HepG2 (cell line): Measurements from ENCODE around the gene LRRN4. TPM values are rescaled to one million over a fixed set of nuclear protein-coding genes. Genes with fewer than 3 reads are reported as not detected.

ENCODE experiments used
- AGO2 ChIP-seq: fragments of 200-400 bp; formaldehyde crosslinking; optimal IDR thresholded peaks from 2 replicates; pipeline ENCODE3; 2017; ENCODE audit warnings: mild to moderate bottlenecking, low read depth, low read length, moderate library complexity
- CENPBD1 ChIP-seq: sonication (generic); formaldehyde crosslinking; IDR thresholded peaks from 2 replicates; pipeline ENCODE4 v1.8.0; 2022; ENCODE audit warnings: missing genetic modification reagents, low read depth, mild to moderate bottlenecking, borderline replicate concordance
- DNMT3B ChIP-seq: conservative IDR thresholded peaks from 2 replicates; pipeline ENCODE4 v1.6.1; 2016; ENCODE audit warnings: missing biosample characterization, control low read depth
- FLYWCH1 ChIP-seq: sonication (generic); formaldehyde crosslinking; IDR thresholded peaks from 2 replicates; pipeline ENCODE4 v1.8.1; 2023; ENCODE audit warnings: mild to moderate bottlenecking, missing genetic modification reagents
- GMEB2 ChIP-seq: IDR thresholded peaks from 2 replicates; pipeline ENCODE4 v1.6.1; 2016; ENCODE audit warnings: missing biosample characterization, missing genetic modification reagents, low read depth
- HNF4A ChIP-seq: sonication (generic); formaldehyde crosslinking; IDR thresholded peaks from 2 replicates; pipeline ENCODE4 v1.4.0; 2020; ENCODE audit warnings: missing genetic modification reagents
- NFE2L1 ChIP-seq: sonication (generic); formaldehyde crosslinking; IDR thresholded peaks from 2 replicates; pipeline ENCODE4 v1.4.0; 2020; ENCODE audit warnings: missing genetic modification reagents, mild to moderate bottlenecking, borderline replicate concordance
- PAF1 ChIP-seq: IDR thresholded peaks from 2 replicates; pipeline ENCODE4 v1.6.1; 2016; ENCODE audit warnings: missing genetic modification reagents, missing compliant biosample characterization
- POLR2AphosphoS5 ChIP-seq: IDR thresholded peaks from 2 replicates; pipeline ENCODE4 v1.6.1; 2012; ENCODE audit warnings: low read depth, low read length
- PRDM4 ChIP-seq: sonication (generic); formaldehyde crosslinking; IDR thresholded peaks from 2 replicates; pipeline ENCODE4 v1.9.0; 2021; ENCODE audit warnings: missing genetic modification reagents, borderline replicate concordance
- RARA ChIP-seq: IDR thresholded peaks from 2 replicates; pipeline ENCODE4 v1.6.1; 2016; ENCODE audit warnings: missing genetic modification reagents, missing compliant biosample characterization
- RNF2 ChIP-seq: fragments of 450-650 bp; conservative IDR thresholded peaks from 2 replicates; pipeline ENCODE4 v1.6.1; 2016; ENCODE audit warnings: low read depth
- SMARCE1 ChIP-seq: fragments of 450-650 bp; IDR thresholded peaks from 2 replicates; pipeline ENCODE4 v1.6.1; 2017; ENCODE audit warnings: borderline replicate concordance
- polyA plus RNA-seq, 8 experiments: library from polyadenylated mRNA; depleted of rRNA in 3 of 8; stranded (reverse) in 7 of 8; unstranded in 1 of 8; fragments of >200 nt; fragmentation: Illumina TruSeq in 4 of 8; extraction: Trizol in 4 of 8; gene quantifications; 2 replicates each; pipeline versions ENCODE4 v1.2.1 to v1.2.3, GENCODE V29; 2011 to 2016; ENCODE audit warnings: low read depth in 4 of 8, missing spikeins in 1 of 8, mixed read lengths in 1 of 8; ENCODE audit not compliant: insufficient read depth in 1 of 8
- total RNA-seq, 5 experiments: library from RNA; depleted of rRNA; stranded (reverse); fragments of >200 nt; fragmentation: Illumina TruSeq; extraction: Trizol; gene quantifications; 2 replicates each; pipeline ENCODE4 v1.2.3, GENCODE V29; 2016; ENCODE audit warnings: low read depth in 1 of 5
- TF ChIP-seq, protein P1 (sequence below): sonication (generic); formaldehyde crosslinking; IDR thresholded peaks from 2 replicates; pipeline ENCODE4 v1.4.0; 2020; ENCODE audit warnings: missing genetic modification reagents, borderline replicate concordance
- TF ChIP-seq, protein P2 (sequence below): sonication (generic); formaldehyde crosslinking; IDR thresholded peaks from 2 replicates; pipeline ENCODE4 v1.5.0; 2020; ENCODE audit warnings: missing genetic modification reagents, mild to moderate bottlenecking, borderline replicate concordance
- TF ChIP-seq, protein P3 (sequence below): sonication (generic); formaldehyde crosslinking; IDR thresholded peaks from 2 replicates; pipeline ENCODE4 v1.8.0; 2022; ENCODE audit warnings: mild to moderate bottlenecking, missing genetic modification reagents

Gene LRRN4
- total and polyA plus RNA-seq, 2 of the 13 experiments (the other 11 are each of a cell fraction or from before 2014, with no cell fraction given), result 0.15 to 0.20 TPM

DNA sequence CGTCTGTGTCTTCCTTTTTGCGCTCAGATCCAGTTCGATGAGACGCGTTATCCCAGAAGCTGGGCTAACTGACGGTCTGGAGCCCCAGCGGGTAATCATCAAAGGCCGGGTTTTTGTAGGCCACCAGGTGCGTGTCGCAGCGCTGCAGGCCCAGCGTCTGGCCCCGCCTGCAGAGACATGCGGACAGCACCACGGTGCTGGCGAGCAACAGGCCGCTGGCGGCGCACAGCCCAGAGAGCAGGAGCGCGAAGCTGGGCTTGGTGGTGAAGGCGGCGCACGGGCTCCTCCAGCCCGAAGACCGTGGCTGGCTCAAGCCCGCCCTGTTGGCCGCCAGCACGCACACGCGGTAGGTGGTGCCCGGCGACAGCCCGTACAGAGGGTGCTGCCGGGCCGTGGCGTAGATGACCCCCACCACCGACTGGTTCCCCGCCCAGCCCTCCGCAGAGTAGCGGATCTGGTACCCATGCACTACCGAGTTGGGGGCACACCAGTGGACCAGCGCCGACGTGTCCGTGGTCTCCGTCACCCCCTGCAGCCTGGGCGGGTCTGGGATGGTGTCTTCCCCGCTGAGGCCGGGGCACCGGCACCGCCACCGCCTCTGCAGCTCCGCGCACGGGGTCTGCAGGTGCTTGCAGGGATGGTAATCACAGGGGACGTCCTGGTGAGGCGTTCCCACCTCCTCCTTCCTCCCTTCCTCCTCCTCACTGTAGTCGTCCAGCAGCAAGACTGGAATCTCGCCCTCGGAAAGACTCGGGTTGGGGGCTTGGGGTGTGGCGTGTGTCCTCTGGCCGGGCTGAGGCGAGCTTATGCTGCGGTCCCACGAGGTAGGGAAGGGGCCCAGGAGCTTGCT, 12.7 kb downstream of the LRRN4 start (continued):
- TF ChIP-seq, protein P1, sequence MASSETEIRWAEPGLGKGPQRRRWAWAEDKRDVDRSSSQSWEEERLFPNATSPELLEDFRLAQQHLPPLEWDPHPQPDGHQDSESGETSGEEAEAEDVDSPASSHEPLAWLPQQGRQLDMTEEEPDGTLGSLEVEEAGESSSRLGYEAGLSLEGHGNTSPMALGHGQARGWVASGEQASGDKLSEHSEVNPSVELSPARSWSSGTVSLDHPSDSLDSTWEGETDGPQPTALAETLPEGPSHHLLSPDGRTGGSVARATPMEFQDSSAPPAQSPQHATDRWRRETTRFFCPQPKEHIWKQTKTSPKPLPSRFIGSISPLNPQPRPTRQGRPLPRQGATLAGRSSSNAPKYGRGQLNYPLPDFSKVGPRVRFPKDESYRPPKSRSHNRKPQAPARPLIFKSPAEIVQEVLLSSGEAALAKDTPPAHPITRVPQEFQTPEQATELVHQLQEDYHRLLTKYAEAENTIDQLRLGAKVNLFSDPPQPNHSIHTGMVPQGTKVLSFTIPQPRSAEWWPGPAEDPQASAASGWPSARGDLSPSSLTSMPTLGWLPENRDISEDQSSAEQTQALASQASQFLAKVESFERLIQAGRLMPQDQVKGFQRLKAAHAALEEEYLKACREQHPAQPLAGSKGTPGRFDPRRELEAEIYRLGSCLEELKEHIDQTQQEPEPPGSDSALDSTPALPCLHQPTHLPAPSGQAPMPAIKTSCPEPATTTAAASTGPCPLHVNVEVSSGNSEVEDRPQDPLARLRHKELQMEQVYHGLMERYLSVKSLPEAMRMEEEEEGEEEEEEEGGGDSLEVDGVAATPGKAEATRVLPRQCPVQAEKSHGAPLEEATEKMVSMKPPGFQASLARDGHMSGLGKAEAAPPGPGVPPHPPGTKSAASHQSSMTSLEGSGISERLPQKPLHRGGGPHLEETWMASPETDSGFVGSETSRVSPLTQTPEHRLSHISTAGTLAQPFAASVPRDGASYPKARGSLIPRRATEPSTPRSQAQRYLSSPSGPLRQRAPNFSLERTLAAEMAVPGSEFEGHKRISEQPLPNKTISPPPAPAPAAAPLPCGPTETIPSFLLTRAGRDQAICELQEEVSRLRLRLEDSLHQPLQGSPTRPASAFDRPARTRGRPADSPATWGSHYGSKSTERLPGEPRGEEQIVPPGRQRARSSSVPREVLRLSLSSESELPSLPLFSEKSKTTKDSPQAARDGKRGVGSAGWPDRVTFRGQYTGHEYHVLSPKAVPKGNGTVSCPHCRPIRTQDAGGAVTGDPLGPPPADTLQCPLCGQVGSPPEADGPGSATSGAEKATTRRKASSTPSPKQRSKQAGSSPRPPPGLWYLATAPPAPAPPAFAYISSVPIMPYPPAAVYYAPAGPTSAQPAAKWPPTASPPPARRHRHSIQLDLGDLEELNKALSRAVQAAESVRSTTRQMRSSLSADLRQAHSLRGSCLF (CRISPR knock-in tag), result no peak
- TF ChIP-seq PRDM4 (no peak), PAF1 (CRISPR knock-in tag) (no peak), RARA (CRISPR knock-in tag) (no peak), HNF4A (no peak), GMEB2 (CRISPR knock-in tag) (no peak), SMARCE1 (no peak), NFE2L1 (CRISPR knock-in tag) (no peak), FLYWCH1 (CRISPR knock-in tag) (no peak), AGO2 (peak; percentile 98), CENPBD1 (CRISPR knock-in tag) (no peak), POLR2AphosphoS5 (no peak), DNMT3B (CRISPR knock-in tag) (no peak), RNF2 (no peak)
- TF ChIP-seq, protein P2, sequence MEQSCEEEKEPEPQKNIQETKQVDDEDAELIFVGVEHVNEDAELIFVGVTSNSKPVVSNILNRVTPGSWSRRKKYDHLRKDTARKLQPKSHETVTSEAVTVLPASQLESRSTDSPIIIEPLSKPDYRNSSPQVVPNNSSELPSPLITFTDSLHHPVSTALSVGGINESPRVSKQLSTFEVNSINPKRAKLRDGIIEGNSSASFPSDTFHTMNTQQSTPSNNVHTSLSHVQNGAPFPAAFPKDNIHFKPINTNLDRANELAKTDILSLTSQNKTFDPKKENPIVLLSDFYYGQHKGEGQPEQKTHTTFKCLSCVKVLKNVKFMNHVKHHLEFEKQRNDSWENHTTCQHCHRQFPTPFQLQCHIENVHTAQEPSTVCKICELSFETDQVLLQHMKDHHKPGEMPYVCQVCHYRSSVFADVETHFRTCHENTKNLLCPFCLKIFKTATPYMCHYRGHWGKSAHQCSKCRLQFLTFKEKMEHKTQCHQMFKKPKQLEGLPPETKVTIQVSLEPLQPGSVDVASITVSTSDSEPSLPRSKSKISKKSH (CRISPR knock-in tag), result 0 out of 2 replicates have a peak, but pooled peaks have one; percentile 34
- TF ChIP-seq, protein P3, sequence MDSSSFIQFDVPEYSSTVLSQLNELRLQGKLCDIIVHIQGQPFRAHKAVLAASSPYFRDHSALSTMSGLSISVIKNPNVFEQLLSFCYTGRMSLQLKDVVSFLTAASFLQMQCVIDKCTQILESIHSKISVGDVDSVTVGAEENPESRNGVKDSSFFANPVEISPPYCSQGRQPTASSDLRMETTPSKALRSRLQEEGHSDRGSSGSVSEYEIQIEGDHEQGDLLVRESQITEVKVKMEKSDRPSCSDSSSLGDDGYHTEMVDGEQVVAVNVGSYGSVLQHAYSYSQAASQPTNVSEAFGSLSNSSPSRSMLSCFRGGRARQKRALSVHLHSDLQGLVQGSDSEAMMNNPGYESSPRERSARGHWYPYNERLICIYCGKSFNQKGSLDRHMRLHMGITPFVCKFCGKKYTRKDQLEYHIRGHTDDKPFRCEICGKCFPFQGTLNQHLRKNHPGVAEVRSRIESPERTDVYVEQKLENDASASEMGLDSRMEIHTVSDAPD (CRISPR knock-in tag), result 0 out of 2 replicates have a peak, but pooled peaks have one; percentile 44
